GM21786 (cell line): Measurements from ENCODE around the gene CUTA.
"Not testable (repeated sequence)": the region's sequence is repeated elsewhere in the genome, so short reads cannot be mapped to it uniquely, and the experiment has no call there.

Experiments
- ATAC-seq: cut with Tn5 transposase; IDR thresholded peaks from one replicate; pipeline ENCODE4 v1.9.1; 2021; ENCODE audit not compliant: unreplicated experiment

The CUTA gene

GRCh38 chr6:33373960-33374910 is 43.7 kb downstream of the CUTA start:
- no peak for ATAC-seq

GRCh38 chr6:33372526-33373123 is 45.3 kb downstream of the CUTA start:
- no peak for ATAC-seq

GRCh38 chr6:33371901-33372300 is 46.0 kb downstream of the CUTA start:
- not testable (repeated sequence) for ATAC-seq

DNA sequence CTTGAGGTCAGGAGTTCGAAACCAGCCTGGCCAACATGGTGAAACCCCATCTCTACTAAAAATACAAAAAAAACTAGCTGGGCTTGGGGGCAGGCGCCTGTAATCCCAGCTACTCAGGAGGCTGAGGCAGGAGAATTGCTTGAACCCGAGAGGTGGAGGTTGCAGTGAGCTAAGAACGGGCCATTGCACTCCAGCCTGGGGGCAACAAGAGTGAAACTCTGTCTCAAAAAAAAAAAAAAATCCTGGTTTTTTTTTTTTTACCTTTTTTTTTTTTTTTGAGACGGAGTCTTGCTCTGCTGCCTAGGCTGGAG is 50.2 kb downstream of the CUTA start:
- not testable (repeated sequence) for ATAC-seq

- ATAC-seq, result no peak
Measured at GRCh38 chr6:33367009-33367714, 50.7 kb downstream of the CUTA start.
